GM23338 (cell line): ENCODE measurements around the gene SMG6. TPM values are rescaled to one million over a fixed set of nuclear protein-coding genes. Genes with fewer than 3 reads are reported as not detected.

Source experiments
- ATAC-seq: fragments of 200-7000 bp; cut with Tn5 transposase; 3 replicates; pipeline ENCODE4 v1.9.1; 2020
- DNase-seq: peaks from one replicate; pipeline ENCODE4 v3.0.0-alpha.2; 2015; ENCODE audit warnings: low spot score
- H2AFZ ChIP-seq: fragments of 200-600 bp; sonication (generic); 2 replicates; pipeline ENCODE4 v1.8.0; 2016; ENCODE audit warnings: antibody characterized with exemption, mild to moderate bottlenecking, moderate library complexity
- H3F3A ChIP-seq: fragments of 200-600 bp; sonication (generic); replicated peaks from 2 replicates; pipeline ENCODE4 v1.8.0; 2017; ENCODE audit warnings: antibody characterized with exemption, mixed run types, low read depth
- H3K27ac ChIP-seq: fragments of 200-600 bp; sonication (generic); 2 replicates; pipeline ENCODE4 v1.6.1; 2016; ENCODE audit warnings: low read depth
- H3K27me3 ChIP-seq: fragments of 200-600 bp; sonication (generic); 2 replicates; pipeline ENCODE4 v1.8.0; 2016; ENCODE audit warnings: mild to moderate bottlenecking, mixed run types, moderate library complexity; ENCODE audit not compliant: insufficient read depth
- H3K36me3 ChIP-seq: fragments of 200-600 bp; sonication (generic); 2 replicates; pipeline ENCODE4 v1.8.0; 2016; ENCODE audit warnings: mild to moderate bottlenecking; ENCODE audit not compliant: insufficient read depth
- H3K4me1 ChIP-seq: fragments of 200-600 bp; sonication (generic); 2 replicates; pipeline ENCODE4 v1.8.0; 2016; ENCODE audit warnings: mild to moderate bottlenecking, moderate library complexity; ENCODE audit not compliant: insufficient read depth
- H3K4me2 ChIP-seq: fragments of 200-600 bp; sonication (generic); 2 replicates; pipeline ENCODE4 v1.7.1; 2017; ENCODE audit warnings: mixed run types
- H3K4me3 ChIP-seq: fragments of 200-600 bp; sonication (generic); 2 replicates; pipeline ENCODE4 v1.6.1; 2016; ENCODE audit warnings: mixed run types
- H3K79me2 ChIP-seq: fragments of 200-600 bp; sonication (generic); replicated peaks from 2 replicates; pipeline ENCODE4 v1.8.0; 2017; ENCODE audit warnings: mild to moderate bottlenecking; ENCODE audit not compliant: insufficient read depth
- H3K9me2 ChIP-seq: fragments of 200-600 bp; sonication (generic); 2 replicates; pipeline ENCODE4 v1.8.0; 2017; ENCODE audit not compliant: insufficient read depth
- H4K20me1 ChIP-seq: fragments of 200-600 bp; sonication (generic); replicated peaks from 2 replicates; pipeline ENCODE4 v1.8.0; 2017; ENCODE audit warnings: mild to moderate bottlenecking; ENCODE audit not compliant: insufficient read depth
- H3K27ac Mint-ChIP-seq: 2 replicates; pipeline ENCODE4 v1.8.0; 2020; ENCODE audit warnings: inconsistent platforms, mild to moderate bottlenecking, moderate library complexity, mixed read lengths
- H3K27me3 Mint-ChIP-seq: 3 replicates; pipeline ENCODE4 v1.8.0; 2022; ENCODE audit warnings: low read depth, mild to moderate bottlenecking, moderate library complexity, mixed read lengths, inconsistent platforms; ENCODE audit not compliant: insufficient read depth, poor library complexity
- H3K36me3 Mint-ChIP-seq: 3 replicates; pipeline ENCODE4 v1.8.0; 2021; ENCODE audit warnings: low read depth, mild to moderate bottlenecking, inconsistent platforms, moderate library complexity, mixed read lengths
- H3K4me1 Mint-ChIP-seq: 3 replicates; pipeline ENCODE4 v1.8.0; 2020; ENCODE audit warnings: mild to moderate bottlenecking, inconsistent platforms, mixed read lengths
- H3K4me3 Mint-ChIP-seq: 3 replicates; pipeline ENCODE4 v1.8.0; 2021; ENCODE audit warnings: moderate library complexity, mild to moderate bottlenecking, inconsistent platforms, mixed read lengths
- H3K9me3 Mint-ChIP-seq: 3 replicates; pipeline ENCODE4 v1.8.0; 2020; ENCODE audit warnings: moderate library complexity, mild to moderate bottlenecking, inconsistent platforms, mixed read lengths
- CREB1 ChIP-seq: fragments of 250-450 bp; sonication (Bioruptor Pico); IDR thresholded peaks from 2 replicates; pipeline ENCODE4 v1.5.0; 2020; ENCODE audit warnings: low read depth, mild to moderate bottlenecking, moderate library complexity
- ETS1 ChIP-seq: IDR thresholded peaks from 2 replicates; pipeline ENCODE4 v1.6.1; 2016; ENCODE audit warnings: antibody characterized with exemption
- EZH2 ChIP-seq: fragments of 200-600 bp; sonication (generic); IDR thresholded peaks from one replicate; pipeline ENCODE4 v1.8.0; 2017; ENCODE audit warnings: antibody characterized with exemption, mild to moderate bottlenecking, low read depth; ENCODE audit not compliant: unreplicated experiment
- EZH2phosphoT487 ChIP-seq: fragments of 200-600 bp; sonication (generic); IDR thresholded peaks from one replicate; pipeline ENCODE4 v1.8.1; 2018; ENCODE audit warnings: antibody characterized with exemption; ENCODE audit not compliant: unreplicated experiment
- JUNB ChIP-seq: IDR thresholded peaks from one replicate; pipeline ENCODE4 v1.6.1; 2016; ENCODE audit warnings: antibody characterized with exemption; ENCODE audit not compliant: unreplicated experiment
- POLR2AphosphoS5 ChIP-seq: IDR thresholded peaks from 2 replicates; pipeline ENCODE4 v1.6.1; 2016; ENCODE audit warnings: antibody characterized with exemption, low read depth
- REST ChIP-seq: IDR thresholded peaks from one replicate; pipeline ENCODE4 v1.6.1; 2018; ENCODE audit warnings: antibody characterized with exemption; ENCODE audit not compliant: unreplicated experiment
- ZNF114 ChIP-seq: fragments of 250-450 bp; sonication (Bioruptor Pico); IDR thresholded peaks from 2 replicates; pipeline ENCODE4 v1.5.0; 2020; ENCODE audit warnings: mild to moderate bottlenecking, moderate library complexity
- ZNF331 ChIP-seq: fragments of 250-450 bp; sonication (Bioruptor Pico); IDR thresholded peaks from 2 replicates; pipeline ENCODE4 v1.5.0; 2020; ENCODE audit warnings: low read depth, mild to moderate bottlenecking, moderate library complexity
- ZNF462 ChIP-seq: fragments of 250-450 bp; sonication (Bioruptor Pico); IDR thresholded peaks from 2 replicates; pipeline ENCODE4 v1.5.0; 2020; ENCODE audit warnings: mild to moderate bottlenecking, moderate library complexity
- polyA plus RNA-seq: library from polyadenylated mRNA; unstranded; fragments of >200 nt; fragmentation: Nextera tagmentation; extraction: Ambion mirVana; gene quantifications from 2 replicates; pipeline ENCODE4 v1.2.1, GENCODE V29; 2016
- total RNA-seq: library from RNA; depleted of rRNA; stranded (reverse); fragments of >200 nt; shearing (Covaris generic); gene quantifications from 2 replicates; pipeline ENCODE4 v1.2.3, GENCODE V29; 2014
- TF ChIP-seq, protein P1 (sequence below), 2 experiments: fragments of 200-600 bp in 1 of 2; sonication (generic) in 1 of 2; conservative IDR thresholded peaks; 2 replicates each; pipeline versions ENCODE4 v1.5.1 to v1.6.1; 2016 to 2017; ENCODE audit warnings: antibody characterized with exemption in 2 of 2, low read depth in 2 of 2, mild to moderate bottlenecking in 2 of 2, moderate library complexity in 1 of 2

SMG6 gene
- total and polyA plus RNA-seq, 2 experiments from 2014 or later: 10.4 to 43.1 TPM

GRCh38 chr17:2190014-2190413 lies 113.6 kb downstream of the SMG6 start:
- Mint-ChIP-seq H3K27ac (no peak overlapping the region), H3K36me3 (peaks cover 3% of the 10 kb centered on the region; the same call in 2 of the 3 replicates), H3K4me1 (peaks cover 27% of the 10 kb centered on the region), H3K4me3 (no peak overlapping the region), H3K27me3 (peaks cover 3% of the 10 kb centered on the region), H3K9me3 (no peaks in the 10 kb centered on the region)
- DNase-seq (no peak), ATAC-seq (no peak)
- H3K27ac ChIP-seq: no peak overlapping the region
- H3F3A ChIP-seq: no peaks in the 10 kb centered on the region
- no peaks in the 10 kb centered on the region for H3K9me2 ChIP-seq
- H3K4me3 ChIP-seq: no peak overlapping the region
- H3K36me3 ChIP-seq: no peaks in the 10 kb centered on the region
- H3K27me3 ChIP-seq: no peaks in the 10 kb centered on the region
- H4K20me1 ChIP-seq: no peaks in the 10 kb centered on the region
- H2AFZ ChIP-seq: no peak overlapping the region
- no peaks in the 10 kb centered on the region for H3K79me2 ChIP-seq
- TF ChIP-seq ETS1 (no peak), ZNF331 (CRISPR knock-in tag) (no peak), POLR2AphosphoS5 (no peak), REST (no peak), JUNB (no peak), ZNF462 (CRISPR knock-in tag) (no peak), EZH2phosphoT487 (no peak), EZH2 (no peak), ZNF114 (CRISPR knock-in tag) (no peak), CREB1 (CRISPR knock-in tag) (no peak)
- TF ChIP-seq, protein P1, sequence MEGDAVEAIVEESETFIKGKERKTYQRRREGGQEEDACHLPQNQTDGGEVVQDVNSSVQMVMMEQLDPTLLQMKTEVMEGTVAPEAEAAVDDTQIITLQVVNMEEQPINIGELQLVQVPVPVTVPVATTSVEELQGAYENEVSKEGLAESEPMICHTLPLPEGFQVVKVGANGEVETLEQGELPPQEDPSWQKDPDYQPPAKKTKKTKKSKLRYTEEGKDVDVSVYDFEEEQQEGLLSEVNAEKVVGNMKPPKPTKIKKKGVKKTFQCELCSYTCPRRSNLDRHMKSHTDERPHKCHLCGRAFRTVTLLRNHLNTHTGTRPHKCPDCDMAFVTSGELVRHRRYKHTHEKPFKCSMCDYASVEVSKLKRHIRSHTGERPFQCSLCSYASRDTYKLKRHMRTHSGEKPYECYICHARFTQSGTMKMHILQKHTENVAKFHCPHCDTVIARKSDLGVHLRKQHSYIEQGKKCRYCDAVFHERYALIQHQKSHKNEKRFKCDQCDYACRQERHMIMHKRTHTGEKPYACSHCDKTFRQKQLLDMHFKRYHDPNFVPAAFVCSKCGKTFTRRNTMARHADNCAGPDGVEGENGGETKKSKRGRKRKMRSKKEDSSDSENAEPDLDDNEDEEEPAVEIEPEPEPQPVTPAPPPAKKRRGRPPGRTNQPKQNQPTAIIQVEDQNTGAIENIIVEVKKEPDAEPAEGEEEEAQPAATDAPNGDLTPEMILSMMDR (conservative IDR thresholded peaks at IDR 0.05; ENCODE audit: low read depth in 2 of 2): no peak
- H3K4me2 ChIP-seq: no peak overlapping the region
- peaks cover 14% of the 10 kb centered on the region for H3K4me1 ChIP-seq
